Nephron progenitor cell (in vitro differentiated cells): ENCODE measurements around the gene GOLGA2.

Experiments used
- DNase-seq: peaks from one replicate; pipeline ENCODE4 v3.0.0; 2021
- H3K27ac Mint-ChIP-seq: 2 replicates; pipeline ENCODE4 v1.8.0; 2021; ENCODE audit warnings: mild to moderate bottlenecking, moderate library complexity, mixed read lengths
- H3K27me3 Mint-ChIP-seq: 2 replicates; pipeline ENCODE4 v1.8.0; 2021; ENCODE audit warnings: mild to moderate bottlenecking, low read depth, mixed read lengths; ENCODE audit not compliant: poor library complexity
- H3K36me3 Mint-ChIP-seq: 2 replicates; pipeline ENCODE4 v1.8.0; 2021; ENCODE audit warnings: low read depth, mixed read lengths
- H3K4me1 Mint-ChIP-seq: 2 replicates; pipeline ENCODE4 v1.8.0; 2021; ENCODE audit warnings: mixed read lengths
- H3K4me3 Mint-ChIP-seq: 2 replicates; pipeline ENCODE4 v1.8.0; 2021; ENCODE audit warnings: mild to moderate bottlenecking, moderate library complexity, mixed read lengths
- H3K9me3 Mint-ChIP-seq: 2 replicates; pipeline ENCODE4 v1.8.0; 2021; ENCODE audit warnings: mild to moderate bottlenecking, moderate library complexity, mixed read lengths
- CTCF ChIP-seq: fragments of 200-600 bp; sonication (generic); IDR thresholded peaks from 2 replicates; pipeline ENCODE4 v1.5.0; 2021; ENCODE audit warnings: antibody characterized with exemption

Gene GOLGA2

GRCh38 chr9:128276574-128277270 lies 915 bp upstream of the GOLGA2 start:
- H3K27me3 Mint-ChIP-seq = peaks cover 2% of the 10 kb centered on the region
- peaks cover 67% of the 10 kb centered on the region for H3K4me1 Mint-ChIP-seq
- no peaks in the 10 kb centered on the region for H3K9me3 Mint-ChIP-seq

GRCh38 chr9:128276008-128276573 lies 284 bp upstream of the GOLGA2 start, which contains the start of gene SWI5:
SWI5 (plus strand) TSS chr9:128276276.
- peak within 1 kb of the TSS; percentile 95 for H3K27ac Mint-ChIP-seq
- peak; percentile 100 for DNase-seq
- H3K36me3 Mint-ChIP-seq = peaks cover 7% of the 10 kb centered on the region
- H3K9me3 Mint-ChIP-seq = no peaks in the 10 kb centered on the region
- peak within 1 kb of the TSS; percentile 98 for H3K4me3 Mint-ChIP-seq
- no peak for TF ChIP-seq CTCF
- H3K27me3 Mint-ChIP-seq = peaks cover 2% of the 10 kb centered on the region
- peaks cover 61% of the 10 kb centered on the region for H3K4me1 Mint-ChIP-seq

More at GRCh38 chr9:128276574-128277270, 915 bp upstream of the GOLGA2 start:
- TF ChIP-seq CTCF = no peak
- Mint-ChIP-seq H3K36me3 (peaks cover 13% of the 10 kb centered on the region), H3K27ac (peak overlapping the region; percentile 95), H3K4me3 (peak overlapping the region; percentile 98)
- DNase-seq = peak; percentile 33

GRCh38 chr9:128274245-128274644 lies 1.6 kb downstream of the GOLGA2 start:
- Mint-ChIP-seq H3K27me3 (peaks cover 2% of the 10 kb centered on the region), H3K9me3 (no peaks in the 10 kb centered on the region), H3K36me3 (peaks cover 9% of the 10 kb centered on the region), H3K4me3 (peak overlapping the region; percentile 98), H3K4me1 (peaks cover 43% of the 10 kb centered on the region), H3K27ac (no peak overlapping the region)
- no peak for TF ChIP-seq CTCF
- no peak for DNase-seq

- Mint-ChIP-seq H3K4me1 (peaks cover 24% of the 10 kb centered on the region), H3K4me3 (no peak overlapping the region), H3K36me3 (peaks cover 21% of the 10 kb centered on the region), H3K27me3 (peaks cover 2% of the 10 kb centered on the region), H3K9me3 (no peaks in the 10 kb centered on the region), H3K27ac (no peak overlapping the region)
- no peak for DNase-seq
- TF ChIP-seq CTCF = no peak
Observed at GRCh38 chr9:128271512-128271911, 4.3 kb downstream of the GOLGA2 start.

- Mint-ChIP-seq H3K4me1 (peaks cover 21% of the 10 kb centered on the region), H3K27ac (no peak overlapping the region), H3K9me3 (no peaks in the 10 kb centered on the region), H3K27me3 (no peaks in the 10 kb centered on the region), H3K4me3 (no peak overlapping the region), H3K36me3 (peaks cover 21% of the 10 kb centered on the region)
- DNase-seq = no peak
- TF ChIP-seq CTCF = no peak
Observed at GRCh38 chr9:128271112-128271511, 4.7 kb downstream of the GOLGA2 start.
